ENCODE results near the gene KRTAP24-1.

Gene KRTAP24-1

DNA sequence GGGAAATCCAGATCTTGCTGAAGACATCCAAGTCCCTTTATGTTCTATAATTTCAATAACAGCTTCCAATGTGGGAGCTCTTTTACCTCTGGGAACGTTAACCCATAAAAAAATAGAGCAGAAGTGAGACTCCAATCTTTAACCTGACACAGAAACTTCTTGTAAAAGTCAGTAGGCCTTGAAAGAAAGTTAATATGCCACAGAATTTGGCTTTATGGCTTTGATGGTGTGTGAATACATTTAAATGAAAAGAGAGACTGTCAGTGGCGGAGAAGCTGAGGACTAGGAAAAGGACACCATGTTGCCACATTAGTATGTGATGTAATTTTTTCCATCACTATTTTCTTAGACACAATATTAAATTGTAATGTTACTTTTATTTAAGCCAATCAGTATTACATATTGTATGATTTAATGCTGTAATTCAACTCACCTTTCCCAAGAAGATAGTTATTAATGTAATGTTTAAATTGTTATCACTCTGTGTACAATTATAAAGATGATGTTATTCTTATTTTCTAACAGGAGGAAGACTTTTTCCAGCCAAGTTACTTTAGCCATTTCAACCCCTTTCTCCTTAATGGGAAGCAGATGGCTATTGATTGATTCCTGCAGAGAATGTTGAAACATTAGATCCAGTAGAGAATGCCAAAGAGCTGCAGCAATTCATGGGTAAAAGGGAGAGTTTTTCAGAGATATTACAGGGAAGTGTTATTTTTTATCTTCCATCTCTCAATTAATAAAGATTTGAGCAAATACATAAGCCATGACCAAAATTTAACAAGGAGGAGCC, 49.3 kb downstream of the KRTAP24-1 start:
- no peak for DNase-seq

DNA sequence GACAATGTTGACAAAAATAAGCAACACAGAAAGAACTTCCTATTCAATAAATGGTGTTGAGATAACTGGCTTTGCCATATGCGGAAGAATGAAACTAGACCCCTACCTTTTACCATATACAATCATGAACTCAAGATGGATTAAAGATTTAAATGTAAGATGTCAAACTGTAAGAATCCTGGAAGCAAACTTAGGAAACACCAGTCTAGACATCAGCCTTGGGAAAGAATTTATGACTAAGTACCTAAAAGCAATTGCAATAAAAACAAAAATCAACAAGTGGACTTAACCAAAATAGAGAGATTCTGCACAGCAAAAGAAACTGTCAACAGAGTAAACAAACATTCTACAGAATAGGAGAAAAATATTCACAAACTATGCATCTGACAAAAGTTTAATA, 50.7 kb downstream of the KRTAP24-1 start:
- DNase-seq: no peak
